ENCODE data around the gene MICAL2.

Gene MICAL2

GRCh38 chr11:12288931-12289666 is 178.7 kb downstream of the MICAL2 start:
- Histone ChIP-seq H3K27ac (no peak overlapping the region), H3K36me3 (ENCODE audit: insufficient read depth, low read length) (no peaks in the 10 kb centered on the region), H3K9ac (ENCODE audit: insufficient read length) (no peak overlapping the region), H3K9me3 (ENCODE audit: low read depth, low read length) (no peaks in the 10 kb centered on the region), H3K4me3 (no peak overlapping the region)
- TF ChIP-seq POLR2AphosphoS5 (IDR thresholded peaks at IDR 0.05; ENCODE audit: borderline replicate concordance, low read depth, low read length) (no peak), EZH2 (IDR thresholded peaks at IDR 0.05) (no peak), FOXP2 (optimal IDR thresholded peaks at IDR 0.05; ENCODE audit: control extremely low read depth, extremely low read length, insufficient read depth) (no peak)
- DNase-seq (ENCODE audit: low read depth, low spot score): no peak

DNA sequence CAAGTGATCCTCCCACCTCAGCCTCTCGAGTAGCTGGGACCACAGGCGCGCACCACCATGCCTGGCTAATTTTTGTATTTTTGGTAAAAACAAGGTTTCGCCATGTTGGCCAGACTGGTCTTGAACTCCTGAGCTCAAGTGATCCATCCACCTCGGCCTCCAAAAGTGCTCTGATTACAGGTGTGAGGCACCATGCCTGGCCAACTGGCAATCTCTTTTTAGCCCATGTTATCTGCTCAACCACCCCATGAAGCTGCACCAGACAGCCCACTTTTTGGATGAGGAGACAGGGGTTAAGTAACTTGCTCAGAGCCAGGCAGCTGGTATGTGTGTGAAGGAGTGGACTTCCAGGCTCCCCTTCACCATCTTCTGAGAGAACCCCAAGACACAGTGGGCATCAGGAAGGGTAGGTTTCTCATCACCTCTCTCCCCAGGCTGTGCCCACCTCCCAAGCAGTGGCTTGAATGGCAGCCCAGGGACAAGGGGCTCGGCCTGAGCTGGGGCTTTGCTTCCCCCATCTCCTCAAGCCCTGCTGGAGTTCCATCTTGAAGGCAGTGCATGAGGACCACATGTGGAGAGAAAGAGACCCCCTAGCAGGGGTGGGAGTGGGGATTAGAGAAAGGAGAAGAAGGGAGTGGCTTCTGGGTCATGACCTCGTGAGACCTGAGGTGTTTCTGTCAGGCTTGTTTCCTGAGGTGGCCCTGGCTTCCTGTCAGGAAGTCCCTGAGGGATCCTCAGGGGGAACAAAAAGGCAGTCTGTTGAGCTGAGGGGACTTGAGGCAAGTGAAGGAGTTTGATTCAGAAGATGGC is 179.5 kb downstream of the MICAL2 start:
- Histone ChIP-seq H3K27ac (no peak overlapping the region), H3K9ac (ENCODE audit: insufficient read length) (no peak overlapping the region), H3K36me3 (ENCODE audit: insufficient read depth, low read length) (no peaks in the 10 kb centered on the region), H3K4me3 (no peak overlapping the region), H3K9me3 (ENCODE audit: low read depth, low read length) (no peaks in the 10 kb centered on the region)
- DNase-seq (ENCODE audit: low read depth, low spot score): peak; percentile 14
- TF ChIP-seq EZH2 (IDR thresholded peaks at IDR 0.05): no peak
- TF ChIP-seq FOXP2 (optimal IDR thresholded peaks at IDR 0.05; ENCODE audit: control extremely low read depth, extremely low read length, insufficient read depth): no peak
- TF ChIP-seq POLR2AphosphoS5 (IDR thresholded peaks at IDR 0.05; ENCODE audit: borderline replicate concordance, low read depth, low read length): no peak

GRCh38 chr11:12290477-12290922 is 180.1 kb downstream of the MICAL2 start:
- H3K27ac ChIP-seq: no peak overlapping the region
- no peak for TF ChIP-seq FOXP2 (optimal IDR thresholded peaks at IDR 0.05; ENCODE audit: control extremely low read depth, extremely low read length, insufficient read depth)
- no peak for TF ChIP-seq POLR2AphosphoS5 (IDR thresholded peaks at IDR 0.05; ENCODE audit: borderline replicate concordance, low read depth, low read length)
- TF ChIP-seq EZH2 (IDR thresholded peaks at IDR 0.05): no peak
- H3K36me3 ChIP-seq (ENCODE audit: insufficient read depth, low read length): no peaks in the 10 kb centered on the region

DNA sequence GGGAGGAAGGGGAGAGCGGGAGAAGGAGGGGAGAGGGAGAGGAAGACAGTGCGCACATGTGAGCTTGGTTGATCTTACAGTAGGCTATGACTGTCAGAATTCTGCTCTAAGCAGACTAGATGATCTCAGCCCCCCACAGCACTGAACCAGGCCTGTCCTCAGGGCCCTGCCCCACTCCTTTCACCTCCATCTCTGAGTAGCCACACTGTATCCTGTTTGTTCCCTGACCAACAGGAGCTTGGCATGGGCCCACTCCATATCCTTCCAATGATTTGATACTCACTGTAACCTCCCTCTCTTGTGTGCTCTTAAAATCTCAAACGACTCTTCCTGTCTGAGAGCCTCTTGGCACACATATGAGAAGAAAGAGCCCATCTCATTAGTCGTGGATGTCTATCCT is 180.9 kb downstream of the MICAL2 start:
- no peak for DNase-seq (ENCODE audit: low read depth, low spot score)
- H3K36me3 ChIP-seq (ENCODE audit: insufficient read depth, low read length): no peaks in the 10 kb centered on the region
- TF ChIP-seq FOXP2 (optimal IDR thresholded peaks at IDR 0.05; ENCODE audit: control extremely low read depth, extremely low read length, insufficient read depth) (no peak), EZH2 (IDR thresholded peaks at IDR 0.05) (no peak), POLR2AphosphoS5 (IDR thresholded peaks at IDR 0.05; ENCODE audit: borderline replicate concordance, low read depth, low read length) (no peak)
- H3K9ac ChIP-seq (ENCODE audit: insufficient read length): no peak overlapping the region
- H3K27ac ChIP-seq: no peak overlapping the region
- H3K9me3 ChIP-seq (ENCODE audit: low read depth, low read length): no peaks in the 10 kb centered on the region
- H3K4me3 ChIP-seq: no peak overlapping the region

More at GRCh38 chr11:12290477-12290922, 180.1 kb downstream of the MICAL2 start:
- DNase-seq (ENCODE audit: low read depth, low spot score): no peak
- Histone ChIP-seq H3K9me3 (ENCODE audit: low read depth, low read length) (no peaks in the 10 kb centered on the region), H3K4me3 (no peak overlapping the region), H3K9ac (ENCODE audit: insufficient read length) (no peak overlapping the region)

- H3K36me3 ChIP-seq (ENCODE audit: insufficient read depth, low read length): no peaks in the 10 kb centered on the region
- H3K4me3 ChIP-seq: no peak overlapping the region
- no peak for TF ChIP-seq EZH2 (IDR thresholded peaks at IDR 0.05)
- no peak overlapping the region for H3K27ac ChIP-seq
- DNase-seq (ENCODE audit: low read depth, low spot score): no peak
- H3K9ac ChIP-seq (ENCODE audit: insufficient read length): no peak overlapping the region
- H3K9me3 ChIP-seq (ENCODE audit: low read depth, low read length): no peaks in the 10 kb centered on the region
Observed at GRCh38 chr11:12291766-12292165, 181.4 kb downstream of the MICAL2 start.

- no peak overlapping the region for H3K9ac ChIP-seq (ENCODE audit: insufficient read length)
- TF ChIP-seq EZH2 (IDR thresholded peaks at IDR 0.05): no peak
- TF ChIP-seq FOXP2 (optimal IDR thresholded peaks at IDR 0.05; ENCODE audit: control extremely low read depth, extremely low read length, insufficient read depth): no peak
Observed at GRCh38 chr11:12292766-12293165, 182.4 kb downstream of the MICAL2 start.

GRCh38 chr11:12293486-12293885 is 183.1 kb downstream of the MICAL2 start:
- Histone ChIP-seq H3K27ac (no peak overlapping the region), H3K9me3 (ENCODE audit: low read depth, low read length) (no peaks in the 10 kb centered on the region), H3K36me3 (ENCODE audit: insufficient read depth, low read length) (no peaks in the 10 kb centered on the region), H3K4me3 (no peak overlapping the region), H3K9ac (ENCODE audit: insufficient read length) (no peak overlapping the region)
- TF ChIP-seq FOXP2 (optimal IDR thresholded peaks at IDR 0.05; ENCODE audit: control extremely low read depth, extremely low read length, insufficient read depth) (no peak), EZH2 (IDR thresholded peaks at IDR 0.05) (no peak), POLR2AphosphoS5 (IDR thresholded peaks at IDR 0.05; ENCODE audit: borderline replicate concordance, low read depth, low read length) (no peak)
- DNase-seq (ENCODE audit: low read depth, low spot score): no peak

More at GRCh38 chr11:12292766-12293165, 182.4 kb downstream of the MICAL2 start:
- Histone ChIP-seq H3K36me3 (ENCODE audit: insufficient read depth, low read length) (no peaks in the 10 kb centered on the region), H3K9me3 (ENCODE audit: low read depth, low read length) (no peaks in the 10 kb centered on the region), H3K27ac (no peak overlapping the region), H3K4me3 (no peak overlapping the region)
- DNase-seq (ENCODE audit: low read depth, low spot score): no peak

DNA sequence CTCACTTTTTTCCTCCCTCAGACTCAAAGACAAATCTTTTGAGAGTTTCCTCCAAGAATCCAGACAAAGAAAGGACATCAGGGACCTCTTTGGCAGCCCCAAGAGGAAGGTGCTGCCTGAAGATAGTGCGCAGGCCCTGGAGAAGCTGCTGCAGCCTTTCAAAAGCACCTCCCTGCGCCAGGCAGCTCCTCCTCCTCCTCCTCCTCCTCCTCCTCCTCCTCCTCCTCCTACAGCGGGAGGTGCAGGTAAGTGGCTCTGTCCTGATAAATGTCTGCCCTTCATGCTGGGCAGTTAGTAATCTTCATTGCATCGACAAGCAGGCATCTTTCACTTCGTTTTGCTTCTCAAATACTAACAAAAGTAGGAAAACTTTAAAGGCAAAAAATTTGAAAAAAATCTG is 184.2 kb downstream of the MICAL2 start:
- H3K4me3 ChIP-seq: no peak overlapping the region
- TF ChIP-seq FOXP2 (optimal IDR thresholded peaks at IDR 0.05; ENCODE audit: control extremely low read depth, extremely low read length, insufficient read depth) (no peak), POLR2AphosphoS5 (IDR thresholded peaks at IDR 0.05; ENCODE audit: borderline replicate concordance, low read depth, low read length) (no peak), EZH2 (IDR thresholded peaks at IDR 0.05) (no peak)
- no peaks in the 10 kb centered on the region for H3K36me3 ChIP-seq (ENCODE audit: insufficient read depth, low read length)
- no peak overlapping the region for H3K9ac ChIP-seq (ENCODE audit: insufficient read length)
- no peak for DNase-seq (ENCODE audit: low read depth, low spot score)
- no peak overlapping the region for H3K27ac ChIP-seq
- no peaks in the 10 kb centered on the region for H3K9me3 ChIP-seq (ENCODE audit: low read depth, low read length)
